ENCODE measurements around the gene FRMPD4. TPM values are rescaled to one million over a fixed set of nuclear protein-coding genes. Genes with fewer than 3 reads are reported as not detected.

Gene FRMPD4
- not detected in 2 replicates for total RNA-seq

GRCh38 chrX:12138361-12139313, at the start of gene FRMPD4:
Gene FRMPD4, plus strand, starts transcription at chrX:12138473. Its CDS starts 499 bp downstream, at chrX:12138972.
- no peak within 1 kb of the TSS for H3K4me3 Mint-ChIP-seq
- TF ChIP-seq CTCF (IDR thresholded peaks at IDR 0.05): no peak
- no peaks in the 10 kb centered on the region for H3K36me3 Mint-ChIP-seq (ENCODE audit: low read depth)
- H3K27ac Mint-ChIP-seq: no peak within 1 kb of the TSS
- intact Hi-C loops (cut with micrococcal nuclease): no loop called here
- peaks cover 2% of the 10 kb centered on the region for H3K4me1 Mint-ChIP-seq
- CTCF ChIA-PET: no interaction called here
- POLR2A ChIA-PET: no interaction called here
- no peak for DNase-seq
- ATAC-seq (ENCODE audit: low read depth): no peak
- peaks cover 17% of the 10 kb centered on the region for H3K27me3 Mint-ChIP-seq
- H3K9me3 Mint-ChIP-seq: no peaks in the 10 kb centered on the region

- CTCF ChIA-PET: no interaction called here
- H3K4me3 Mint-ChIP-seq: no peak overlapping the region
- intact Hi-C loops (cut with micrococcal nuclease): loop anchor here (10.0 kb wide), 1 partner anchor 805 kb away; no protein-coding TSS in a partner anchor
- no peaks in the 10 kb centered on the region for H3K36me3 Mint-ChIP-seq (ENCODE audit: low read depth)
- no peak for TF ChIP-seq CTCF (IDR thresholded peaks at IDR 0.05)
- H3K27ac Mint-ChIP-seq: no peak overlapping the region
- ATAC-seq (ENCODE audit: low read depth) (no peak), DNase-seq (no peak)
- no peaks in the 10 kb centered on the region for H3K9me3 Mint-ChIP-seq
- no peaks in the 10 kb centered on the region for H3K27me3 Mint-ChIP-seq
- no peaks in the 10 kb centered on the region for H3K4me1 Mint-ChIP-seq
- POLR2A ChIA-PET: no interaction called here
These were observed 48.5 kb upstream of the FRMPD4 start for GRCh38 chrX:12089740-12090139.

- H3K4me1 Mint-ChIP-seq: no peaks in the 10 kb centered on the region
- intact Hi-C loops (cut with micrococcal nuclease): no loop called here
- CTCF ChIA-PET: no interaction called here
- no peaks in the 10 kb centered on the region for H3K36me3 Mint-ChIP-seq (ENCODE audit: low read depth)
- no peaks in the 10 kb centered on the region for H3K9me3 Mint-ChIP-seq
- H3K27ac Mint-ChIP-seq: no peak overlapping the region
- ATAC-seq (ENCODE audit: low read depth) (no peak), DNase-seq (no peak)
- TF ChIP-seq CTCF (IDR thresholded peaks at IDR 0.05): no peak
- H3K27me3 Mint-ChIP-seq: no peaks in the 10 kb centered on the region
- H3K4me3 Mint-ChIP-seq: no peak overlapping the region
- POLR2A ChIA-PET: no interaction called here
These were observed 25.0 kb upstream of the FRMPD4 start for GRCh38 chrX:12113321-12113720.

- ChIA-PET CTCF (no interaction called here), POLR2A (no interaction called here)
- DNase-seq: no peak
- TF ChIP-seq CTCF (IDR thresholded peaks at IDR 0.05): no peak
- Mint-ChIP-seq H3K27ac (no peak overlapping the region), H3K27me3 (peaks cover 2% of the 10 kb centered on the region), H3K4me1 (no peaks in the 10 kb centered on the region), H3K4me3 (no peak overlapping the region), H3K36me3 (ENCODE audit: low read depth) (no peaks in the 10 kb centered on the region), H3K9me3 (no peaks in the 10 kb centered on the region)
- intact Hi-C loops (cut with micrococcal nuclease): no loop called here
- ATAC-seq (ENCODE audit: low read depth): no peak
These were observed 22.9 kb upstream of the FRMPD4 start for GRCh38 chrX:12115377-12115776.

GRCh38 chrX:12118134-12118533, 20.1 kb upstream of the FRMPD4 start:
- no peak overlapping the region for H3K27ac Mint-ChIP-seq
- ChIA-PET CTCF (no interaction called here), POLR2A (no interaction called here)
- H3K36me3 Mint-ChIP-seq (ENCODE audit: low read depth): no peaks in the 10 kb centered on the region
- intact Hi-C loops (cut with micrococcal nuclease): no loop called here
- TF ChIP-seq CTCF (IDR thresholded peaks at IDR 0.05): no peak
- peaks cover 2% of the 10 kb centered on the region for H3K27me3 Mint-ChIP-seq
- ATAC-seq (ENCODE audit: low read depth) (no peak), DNase-seq (no peak)
- no peaks in the 10 kb centered on the region for H3K4me1 Mint-ChIP-seq
- no peak overlapping the region for H3K4me3 Mint-ChIP-seq
- no peaks in the 10 kb centered on the region for H3K9me3 Mint-ChIP-seq

Measured in activated B cell treated with CpG ODN at 0.5 μM for 24 hours (primary cell).